Breast epithelium (tissue), 4 donors: ENCODE results near the gene CFH. TPM values are rescaled to one million over a fixed set of nuclear protein-coding genes. Genes with fewer than 3 reads are reported as not detected.

Source experiments
- DNase-seq, 2 donors: peaks; one replicate each; pipeline ENCODE4 v3.0.0-alpha.2; 2019; ENCODE audit warnings: low spot score in 2 of 2
- H3K27ac ChIP-seq, 2 donors: fragments of 200-600 bp; sonication (generic) in 1 of 2; one replicate each; pipeline ENCODE4 v1.5.1; 2016 to 2019; ENCODE audit warnings: mild to moderate bottlenecking in 1 of 2
- H3K27me3 ChIP-seq, 2 donors: fragments of 200-600 bp; sonication (generic) in 1 of 2; one replicate each; pipeline versions ENCODE4 v1.5.1 to v1.6.0; 2017 to 2019; ENCODE audit warnings: control low read depth in 1 of 2, mild to moderate bottlenecking in 1 of 2
- H3K36me3 ChIP-seq: fragments of 200-600 bp; one replicate; pipeline ENCODE4 v1.5.1; 2019
- H3K4me1 ChIP-seq, 2 donors: fragments of 200-600 bp; sonication (generic); one replicate each; pipeline ENCODE4 v1.5.1; 2016 to 2019; ENCODE audit warnings: control low read depth in 1 of 2
- H3K4me3 ChIP-seq, 3 donors: fragments of 200-600 bp; sonication (generic); 1 replicate in 2 of 3; 2 replicates in 1 of 3; pipeline ENCODE4 v1.5.1; 2016 to 2019; ENCODE audit warnings: mild to moderate bottlenecking in 3 of 3, moderate library complexity in 2 of 3
- H3K9me3 ChIP-seq, 2 donors: fragments of 200-600 bp; sonication (generic) in 1 of 2; one replicate each; pipeline ENCODE4 v1.5.1; 2016 to 2019; ENCODE audit warnings: control low read depth in 1 of 2
- CTCF ChIP-seq, 3 donors: fragments of 450-650 bp; IDR thresholded peaks; one replicate each; pipeline ENCODE4 v1.5.1; 2016 to 2017; ENCODE audit warnings: antibody characterized with exemption in 3 of 3, mild to moderate bottlenecking in 3 of 3, moderate library complexity in 3 of 3
- POLR2A ChIP-seq: fragments of 450-650 bp; IDR thresholded peaks from one replicate; pipeline ENCODE4 v1.6.1; 2016; ENCODE audit warnings: antibody characterized with exemption, mild to moderate bottlenecking, moderate library complexity
- POLR2AphosphoS5 ChIP-seq, 3 donors: sonication (generic); formaldehyde crosslinking; IDR thresholded peaks; one replicate each; pipeline ENCODE4 v1.6.1; 2017; ENCODE audit warnings: antibody characterized with exemption in 3 of 3
- intact Hi-C: fragments of 100-400 bp; cut with DNase I; formaldehyde crosslinking; loops from one replicate; pipeline ENCODE4 v1.15.1; 2023; ENCODE audit warnings: low total_unique reads
- total RNA-seq, 3 donors: library from RNA; depleted of rRNA; stranded (reverse); fragments of >200 nt; gene quantifications; one replicate each; pipeline ENCODE4 v1.1.0, GENCODE V29; 2016

The CFH gene
- total RNA-seq, 3 donors from 2014 or later = 59.7 to 266 (median 82.3) TPM

DNA sequence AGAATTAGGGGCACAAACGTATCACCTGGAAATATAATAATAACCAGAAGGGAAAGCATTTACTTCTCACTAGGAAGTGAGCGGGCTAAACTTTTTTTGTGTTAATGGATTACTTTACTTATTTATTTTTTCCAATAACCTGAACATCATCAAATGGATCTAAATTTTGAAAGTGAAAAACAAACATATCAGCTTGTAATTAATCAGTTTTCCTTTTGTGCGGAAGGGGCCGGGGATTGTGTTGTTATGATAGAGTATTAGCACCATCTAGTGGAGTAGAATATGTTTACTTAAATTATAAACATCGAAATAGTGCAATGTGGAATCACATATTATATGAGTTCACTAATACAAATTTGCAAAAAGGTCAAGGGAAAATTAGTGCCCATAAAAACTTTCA is 9.0 kb downstream of the CFH start:
- intact Hi-C loops = no loop called here
- Histone ChIP-seq H3K36me3 (no peaks in the 10 kb centered on the region), H3K27ac (no peak overlapping the region), H3K4me3 (peak overlapping the region; percentile 20 to 51 (median 26)), H3K4me1 (no peaks in the 10 kb centered on the region), H3K27me3 (no peaks in the 10 kb centered on the region), H3K9me3 (no peaks in the 10 kb centered on the region)
- TF ChIP-seq CTCF (IDR thresholded peaks at IDR 0.05) (peak in 2 of 3 donors; percentile 68 to 71), POLR2AphosphoS5 (IDR thresholded peaks at IDR 0.05) (no peak)
- DNase-seq = no peak

- no peak for DNase-seq
- H3K27ac ChIP-seq = no peak overlapping the region
- no peak overlapping the region for H3K4me3 ChIP-seq
- H3K9me3 ChIP-seq = no peaks in the 10 kb centered on the region
- no peaks in the 10 kb centered on the region for H3K27me3 ChIP-seq
- H3K4me1 ChIP-seq = no peaks in the 10 kb centered on the region
- H3K36me3 ChIP-seq = no peaks in the 10 kb centered on the region
- TF ChIP-seq CTCF (IDR thresholded peaks at IDR 0.05) (no peak), POLR2A (no peak), POLR2AphosphoS5 (IDR thresholded peaks at IDR 0.05) (no peak)
- intact Hi-C loops = no loop called here
Measured at GRCh38 chr1:196661345-196661744, 9.5 kb downstream of the CFH start.

GRCh38 chr1:196667131-196667530 is 15.3 kb downstream of the CFH start:
- Histone ChIP-seq H3K4me1 (no peaks in the 10 kb centered on the region), H3K27ac (no peak overlapping the region), H3K27me3 (no peaks in the 10 kb centered on the region), H3K9me3 (no peaks in the 10 kb centered on the region), H3K4me3 (no peak overlapping the region), H3K36me3 (no peaks in the 10 kb centered on the region)
- no peak for DNase-seq
- intact Hi-C loops = no loop called here
- TF ChIP-seq CTCF (IDR thresholded peaks at IDR 0.05) = no peak
- TF ChIP-seq POLR2AphosphoS5 (IDR thresholded peaks at IDR 0.05) = no peak
- no peak for TF ChIP-seq POLR2A

DNA sequence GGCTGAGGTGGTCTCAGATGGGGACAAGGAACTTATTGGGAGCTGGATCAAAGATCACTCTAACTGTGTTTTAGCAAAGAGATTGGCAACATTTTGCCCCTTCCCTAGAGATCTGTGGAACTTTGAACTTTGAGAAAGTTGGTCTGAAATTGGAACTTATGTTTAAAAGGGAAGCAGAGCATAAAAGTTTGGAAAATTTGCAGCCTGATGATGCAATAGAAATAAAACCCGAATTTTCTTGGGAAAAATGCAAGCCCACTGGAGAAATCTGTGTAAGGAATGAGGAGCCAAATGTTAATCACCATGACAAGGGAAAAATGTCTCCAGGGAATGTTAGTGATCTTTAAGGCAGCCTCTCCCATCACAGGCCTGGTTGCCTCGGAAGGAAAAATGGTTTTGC is 17.2 kb downstream of the CFH start:
- Histone ChIP-seq H3K27me3 (no peaks in the 10 kb centered on the region), H3K36me3 (no peaks in the 10 kb centered on the region), H3K27ac (no peak overlapping the region), H3K4me1 (no peaks in the 10 kb centered on the region), H3K9me3 (no peaks in the 10 kb centered on the region), H3K4me3 (no peak overlapping the region)
- no peak for DNase-seq
- intact Hi-C loops = no loop called here
- TF ChIP-seq CTCF (IDR thresholded peaks at IDR 0.05) (no peak), POLR2A (no peak), POLR2AphosphoS5 (IDR thresholded peaks at IDR 0.05) (no peak)

DNA sequence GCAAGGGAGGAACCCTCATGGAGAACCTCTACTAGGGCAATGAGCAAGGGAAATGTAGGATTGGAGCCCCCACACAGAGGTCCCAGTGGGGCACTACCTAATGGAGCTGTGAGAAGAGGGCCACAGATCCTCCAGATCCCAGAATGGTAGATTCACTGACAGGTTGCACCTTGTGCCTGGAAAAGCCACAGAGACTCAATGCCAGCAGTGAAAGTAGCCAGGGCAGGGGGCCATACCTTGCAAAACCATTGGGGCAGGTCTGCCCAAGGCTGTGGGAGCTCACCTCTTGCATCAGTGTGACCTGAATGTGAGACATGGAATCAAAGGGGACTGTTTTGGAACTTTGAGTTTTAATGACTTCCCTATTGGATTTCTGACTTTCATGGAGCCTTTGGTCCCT is 17.9 kb downstream of the CFH start:
- TF ChIP-seq CTCF (IDR thresholded peaks at IDR 0.05) (no peak), POLR2AphosphoS5 (IDR thresholded peaks at IDR 0.05) (no peak), POLR2A (no peak)
- H3K9me3 ChIP-seq = no peaks in the 10 kb centered on the region
- no peak overlapping the region for H3K4me3 ChIP-seq
- H3K27ac ChIP-seq = no peak overlapping the region
- DNase-seq = no peak
- no peaks in the 10 kb centered on the region for H3K4me1 ChIP-seq
- intact Hi-C loops = no loop called here
- no peaks in the 10 kb centered on the region for H3K27me3 ChIP-seq
- no peaks in the 10 kb centered on the region for H3K36me3 ChIP-seq
